GM18499 (cell line): ENCODE results near the gene WDCP.
"Not testable (repeated sequence)": the region's sequence is repeated elsewhere in the genome, so short reads cannot be mapped to it uniquely, and the experiment has no call there.

Experiments used
- ATAC-seq: cut with Tn5 transposase; IDR thresholded peaks from one replicate; pipeline ENCODE4 v1.9.1; 2021; ENCODE audit warnings: moderate number of reproducible peaks; ENCODE audit not compliant: insufficient read depth, unreplicated experiment

Gene WDCP

DNA sequence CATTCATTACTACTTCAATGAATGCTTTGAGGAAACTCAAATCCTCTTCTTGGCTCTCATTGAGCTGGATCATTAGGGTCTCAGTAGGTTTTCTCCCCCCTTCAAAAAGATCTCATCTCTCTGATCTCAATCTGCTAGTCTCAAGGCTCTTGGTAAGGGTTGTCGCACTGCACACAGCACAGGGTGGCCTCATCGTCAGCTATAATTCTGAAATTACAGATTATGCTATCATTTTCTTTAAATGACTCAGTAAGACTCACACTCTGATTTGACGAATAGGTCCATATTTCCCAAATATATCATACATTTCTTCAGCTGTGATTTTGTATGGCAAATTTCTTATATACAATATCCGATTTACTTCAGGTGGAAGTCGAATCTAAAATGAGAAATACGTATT is 26.6 kb upstream of the WDCP start:
- no peak for ATAC-seq

DNA sequence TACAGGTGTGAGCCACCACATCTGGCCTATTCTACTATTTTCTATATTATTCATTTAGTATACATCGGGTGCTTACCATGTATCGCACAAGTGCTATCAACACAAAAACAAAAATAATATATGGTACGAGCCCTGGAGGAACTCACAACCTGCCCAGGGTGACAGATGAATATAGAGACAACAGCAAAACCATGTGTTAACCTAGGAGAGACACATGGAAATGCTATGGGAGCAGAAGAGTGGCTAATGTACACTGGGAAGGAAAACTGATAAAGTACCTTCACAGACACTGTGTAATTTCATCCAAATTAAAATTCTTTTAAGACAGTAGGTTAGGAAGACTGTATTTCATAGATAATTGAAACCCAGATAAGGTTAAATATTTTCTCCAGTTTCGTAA is 25.1 kb upstream of the WDCP start:
- ATAC-seq, result no peak

DNA sequence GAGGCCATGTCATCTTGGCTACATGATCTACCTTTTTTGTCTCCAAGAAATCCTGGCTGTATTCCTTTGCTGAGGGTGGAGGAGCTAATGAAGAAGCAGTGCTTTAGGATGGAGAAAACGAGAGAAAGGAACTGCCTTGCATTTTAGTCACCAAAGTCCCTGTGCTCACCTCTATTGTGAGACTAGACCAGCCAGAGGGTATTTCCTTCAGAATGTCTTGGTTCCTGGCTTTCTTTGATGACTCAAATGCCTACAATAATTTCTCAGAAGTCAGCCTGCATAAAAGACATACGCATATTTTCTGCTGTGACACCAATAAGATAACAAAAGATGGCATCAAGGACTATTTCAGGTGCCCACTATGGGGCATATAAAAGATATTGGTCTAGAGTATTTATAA is 18.1 kb upstream of the WDCP start:
- no peak for ATAC-seq

DNA sequence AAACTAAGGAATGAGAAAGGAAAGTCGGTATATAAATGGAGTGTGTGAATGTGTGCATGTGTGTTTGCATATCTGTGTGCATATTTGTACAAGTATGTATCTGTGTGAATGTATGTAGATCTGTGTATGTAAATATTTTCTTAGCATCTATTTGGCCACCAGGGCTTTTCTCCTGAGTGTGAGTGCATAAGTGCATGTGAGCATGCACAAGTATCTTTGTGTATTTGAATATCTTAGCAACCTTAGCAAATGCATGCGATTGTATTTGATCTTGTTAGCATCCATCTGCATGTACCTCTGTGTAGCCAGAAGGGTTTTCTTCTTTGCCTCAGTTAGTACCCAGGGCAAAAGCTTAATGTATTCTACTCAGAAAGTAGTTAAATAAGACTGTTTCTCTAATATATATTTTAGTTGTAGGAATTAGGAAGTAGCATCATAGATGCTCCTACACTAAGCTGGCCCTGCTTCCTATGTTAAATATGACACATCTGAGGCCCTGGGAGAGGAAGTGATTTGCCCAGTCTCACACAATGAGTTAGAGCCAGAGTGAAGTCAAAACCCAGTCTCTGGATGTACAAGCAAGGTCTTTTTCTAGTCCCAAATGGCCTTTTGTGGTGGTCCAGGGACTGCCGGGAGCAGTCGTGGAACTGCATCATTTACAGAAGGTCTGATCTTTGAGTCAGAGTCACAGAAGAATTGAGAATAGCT is 11.5 kb upstream of the WDCP start:
- ATAC-seq, result no peak

DNA sequence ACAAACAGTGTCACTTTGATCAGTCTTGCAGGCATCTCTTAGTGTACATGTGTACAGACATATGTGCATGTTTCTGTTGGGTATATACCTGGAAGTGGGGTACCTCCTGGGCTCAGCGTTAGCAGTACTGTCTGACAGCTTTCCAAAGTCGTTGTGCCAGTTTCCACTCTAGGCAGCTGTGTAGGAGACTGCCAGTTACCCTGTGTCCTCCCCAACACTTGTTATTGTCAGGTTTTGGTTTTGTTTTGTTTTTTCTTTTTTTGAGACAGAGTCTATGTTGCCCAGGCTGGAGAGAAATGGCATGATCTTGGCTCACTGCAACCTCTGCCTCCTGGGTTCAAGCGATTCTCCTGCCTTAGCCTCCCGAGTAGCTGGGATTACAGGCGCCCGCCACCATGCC is 8.6 kb upstream of the WDCP start:
- ATAC-seq, result no peak

DNA sequence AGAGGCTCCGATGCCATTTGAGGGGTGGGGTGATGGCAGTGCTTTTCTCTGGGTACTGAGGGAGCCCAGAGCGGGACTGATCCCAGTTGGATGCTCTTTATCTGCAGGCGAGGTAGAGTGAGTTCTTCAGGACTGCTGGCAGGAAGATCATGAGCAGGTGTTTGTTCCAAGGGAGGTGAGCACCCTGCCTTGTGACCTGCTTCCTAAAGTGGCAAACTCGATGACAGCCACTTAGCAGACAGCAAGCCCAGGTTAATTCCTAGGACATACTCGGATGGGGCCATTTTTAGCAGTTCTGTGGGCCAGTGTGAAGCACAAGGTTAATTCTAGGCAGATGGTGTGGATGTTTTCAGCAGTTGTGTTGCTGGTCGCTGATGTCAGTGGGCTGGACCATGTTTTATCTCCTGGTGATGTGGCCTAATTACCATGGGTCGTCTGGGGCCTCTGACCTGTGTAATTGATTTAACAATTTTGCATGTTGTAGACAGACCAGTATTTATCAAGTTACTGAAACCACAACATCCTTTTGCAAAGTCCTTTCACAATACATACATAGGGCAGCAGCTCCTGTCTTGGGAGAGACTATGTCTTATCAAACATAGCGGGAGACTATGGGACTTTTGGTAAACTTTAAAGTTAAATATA is 7.3 kb upstream of the WDCP start:
- ATAC-seq, result no peak

DNA sequence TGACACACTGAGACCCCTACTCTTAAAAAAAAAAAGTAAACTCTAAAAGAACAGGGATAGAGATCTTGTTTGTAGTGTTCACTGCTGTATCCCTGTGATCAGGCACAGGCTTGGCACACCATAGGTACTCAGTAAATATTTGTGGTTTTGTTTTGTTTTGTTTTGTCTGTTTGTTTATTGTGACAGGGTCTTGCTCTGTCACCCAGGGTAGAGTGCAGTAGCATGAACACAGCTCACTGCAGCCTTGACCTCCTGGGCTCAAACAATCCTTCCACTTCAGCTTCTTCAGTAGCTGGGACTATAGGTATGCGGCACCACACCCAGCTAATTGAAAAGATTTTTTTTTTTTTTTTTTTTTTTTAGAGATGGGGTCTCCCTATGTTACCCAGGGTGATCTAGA is 5.8 kb upstream of the WDCP start:
- ATAC-seq, result no peak

DNA sequence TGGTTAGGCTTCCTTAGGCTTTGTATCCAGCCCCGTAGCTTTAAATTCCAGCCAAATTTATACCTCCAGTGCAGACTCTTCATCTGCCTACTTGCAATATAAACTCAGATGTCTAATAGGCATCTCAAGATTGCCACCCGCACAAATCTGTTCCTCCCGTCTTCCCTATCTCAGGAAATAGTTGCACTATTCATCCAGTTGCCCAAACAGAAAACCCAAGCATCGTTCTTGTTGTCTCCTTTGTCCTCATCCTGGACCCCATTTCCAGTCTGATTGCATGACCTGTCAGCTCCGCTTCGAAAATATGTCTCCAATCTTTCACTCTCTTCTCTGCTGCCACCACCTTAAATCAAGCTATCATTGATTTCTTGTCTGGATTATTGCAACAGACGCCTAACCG is 4.6 kb upstream of the WDCP start:
- no peak for ATAC-seq

DNA sequence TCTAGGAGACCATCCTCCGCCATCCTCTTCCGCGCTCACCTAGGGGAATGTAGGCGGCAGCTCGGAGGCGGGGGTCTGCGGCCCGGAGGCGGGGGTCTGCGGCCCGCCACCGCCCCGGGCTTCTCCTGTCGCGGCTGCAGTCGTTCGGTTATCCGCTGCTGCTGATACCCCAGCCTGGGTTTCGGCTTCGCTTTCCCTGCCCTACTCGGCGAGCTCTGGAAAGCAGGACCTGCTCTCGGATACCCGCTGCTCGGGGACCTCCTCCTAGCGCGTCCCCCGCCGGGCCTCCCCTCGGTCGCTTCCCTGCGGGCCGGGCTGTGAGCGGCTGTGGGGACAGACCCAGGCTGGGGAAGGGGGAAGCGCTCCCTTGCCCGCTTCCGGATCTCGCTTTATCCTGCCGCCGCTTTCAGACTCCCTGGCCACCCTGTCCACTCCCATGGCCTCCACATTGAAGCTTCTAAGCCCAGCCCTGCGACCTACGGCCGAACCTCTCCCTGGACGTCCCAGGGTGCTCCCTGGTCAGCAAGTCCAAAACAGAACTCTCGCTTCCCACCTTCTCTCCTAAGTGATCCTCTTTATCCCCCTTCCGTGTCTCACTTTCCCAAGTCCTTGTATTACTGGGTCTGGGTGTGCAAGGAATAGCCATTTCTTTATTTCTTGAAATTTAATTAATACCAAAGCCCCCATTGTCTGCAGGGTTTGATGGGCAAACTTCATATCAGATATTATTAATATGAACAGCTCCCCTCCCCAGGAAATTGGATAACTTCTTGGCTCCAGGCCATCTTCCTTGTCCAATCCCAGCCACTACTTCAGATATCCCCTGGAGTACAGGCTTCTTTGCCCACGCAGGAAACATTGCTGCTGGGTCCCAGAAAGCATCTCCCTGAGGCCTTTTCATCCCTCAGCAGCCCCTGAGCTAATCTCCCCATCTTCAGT is 3.1 kb upstream of the WDCP start:
- no peak for ATAC-seq

DNA sequence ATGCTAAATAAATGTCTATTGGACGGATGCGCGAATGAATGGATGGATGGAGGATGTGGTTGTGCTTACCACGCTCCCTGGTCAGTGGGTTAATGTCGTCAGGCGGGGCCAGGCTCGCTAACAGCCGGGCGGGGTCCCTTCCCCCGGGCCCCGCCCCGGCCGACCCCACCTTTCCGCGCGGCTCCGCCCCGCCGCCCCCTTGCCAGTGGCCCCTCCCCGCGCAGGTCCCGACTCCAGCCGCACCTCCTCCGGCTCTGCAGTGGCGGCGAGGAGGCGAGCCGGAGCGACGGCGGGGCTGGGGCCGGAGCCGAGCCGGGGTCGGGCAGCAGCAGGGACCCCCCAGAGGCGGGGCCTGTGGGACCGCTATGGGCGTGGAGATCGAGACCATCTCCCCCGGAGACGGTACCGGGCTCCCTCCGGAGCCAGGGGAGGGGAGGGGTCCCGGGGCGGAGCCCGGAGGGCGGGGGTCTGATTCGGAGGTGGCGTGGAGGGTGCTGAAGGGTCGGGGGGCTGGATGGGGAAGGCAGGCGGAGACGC is 2.4 kb upstream of the WDCP start, which contains the start of gene FKBP1B:
Gene FKBP1B (plus strand): TSS at position 257 of the 537 bp plus-strand sequence. CDS start 109 bp downstream, at position 366.
- no peak for ATAC-seq

DNA sequence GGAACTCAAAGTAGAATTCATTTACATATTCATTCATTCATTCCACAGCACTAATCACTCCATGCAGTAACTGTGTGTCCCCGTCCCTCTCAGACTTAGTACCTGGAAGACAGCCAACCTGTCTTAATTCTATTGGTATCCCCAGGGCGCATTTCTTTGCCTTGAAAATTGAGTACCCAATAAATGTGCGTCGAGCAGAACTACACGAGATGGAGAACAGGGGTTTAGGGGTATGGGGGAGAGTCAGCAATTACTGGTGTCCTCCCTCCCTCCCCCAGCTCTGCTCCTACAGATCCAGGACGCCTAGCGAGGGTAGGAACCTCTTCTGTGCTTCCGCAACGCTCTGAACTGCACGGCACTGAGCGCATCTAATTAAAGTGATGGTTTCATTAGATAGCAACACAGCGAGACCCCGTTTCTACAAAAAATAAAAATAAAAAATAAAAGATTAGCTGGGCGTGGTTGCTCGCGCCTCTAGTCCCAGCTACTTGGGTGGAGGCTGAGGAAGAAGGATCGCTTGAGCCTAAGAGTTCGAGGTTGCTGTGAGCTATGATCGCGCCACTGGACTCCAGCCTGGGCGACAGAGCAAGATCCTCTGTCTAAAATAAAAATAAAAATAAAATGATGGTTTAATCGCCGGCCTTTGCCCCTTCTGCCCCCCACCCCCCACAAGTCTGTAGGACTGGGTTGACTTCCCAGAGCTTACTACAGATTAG is 1.7 kb upstream of the WDCP start:
- ATAC-seq, result no peak

DNA sequence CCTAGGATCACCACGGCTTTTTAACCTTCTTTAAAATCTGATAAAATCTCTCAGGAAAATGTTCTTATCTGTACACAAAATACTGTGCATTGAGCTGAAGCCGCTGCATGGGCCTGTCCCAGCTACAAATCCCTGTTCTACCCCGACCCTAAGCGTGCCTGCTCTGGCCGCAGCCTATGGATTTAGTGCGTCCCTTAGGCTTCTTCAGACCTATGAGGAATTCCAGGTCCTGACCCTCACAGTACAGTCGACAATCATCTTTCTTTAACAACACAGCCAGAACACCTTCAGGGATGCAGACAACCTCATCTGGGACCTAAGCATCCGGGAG is 477 bp upstream of the WDCP start:
- no peak for ATAC-seq

DNA sequence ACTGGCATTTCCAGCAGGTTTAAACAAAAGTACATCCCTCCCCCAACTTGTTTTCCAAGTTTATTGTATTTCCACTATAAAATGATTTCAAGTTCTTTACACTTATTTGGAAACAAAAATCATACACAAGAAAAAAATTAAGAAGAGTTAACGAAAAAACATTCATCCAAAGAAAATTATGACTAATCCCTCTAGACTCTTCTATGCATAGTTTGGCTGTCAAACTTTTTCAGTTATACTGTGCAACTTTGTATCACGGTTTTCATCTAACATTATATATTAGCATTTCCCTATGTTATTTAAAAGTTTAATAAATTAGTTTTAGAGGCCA is 627 bp downstream of the WDCP start:
- ATAC-seq, result no peak

DNA sequence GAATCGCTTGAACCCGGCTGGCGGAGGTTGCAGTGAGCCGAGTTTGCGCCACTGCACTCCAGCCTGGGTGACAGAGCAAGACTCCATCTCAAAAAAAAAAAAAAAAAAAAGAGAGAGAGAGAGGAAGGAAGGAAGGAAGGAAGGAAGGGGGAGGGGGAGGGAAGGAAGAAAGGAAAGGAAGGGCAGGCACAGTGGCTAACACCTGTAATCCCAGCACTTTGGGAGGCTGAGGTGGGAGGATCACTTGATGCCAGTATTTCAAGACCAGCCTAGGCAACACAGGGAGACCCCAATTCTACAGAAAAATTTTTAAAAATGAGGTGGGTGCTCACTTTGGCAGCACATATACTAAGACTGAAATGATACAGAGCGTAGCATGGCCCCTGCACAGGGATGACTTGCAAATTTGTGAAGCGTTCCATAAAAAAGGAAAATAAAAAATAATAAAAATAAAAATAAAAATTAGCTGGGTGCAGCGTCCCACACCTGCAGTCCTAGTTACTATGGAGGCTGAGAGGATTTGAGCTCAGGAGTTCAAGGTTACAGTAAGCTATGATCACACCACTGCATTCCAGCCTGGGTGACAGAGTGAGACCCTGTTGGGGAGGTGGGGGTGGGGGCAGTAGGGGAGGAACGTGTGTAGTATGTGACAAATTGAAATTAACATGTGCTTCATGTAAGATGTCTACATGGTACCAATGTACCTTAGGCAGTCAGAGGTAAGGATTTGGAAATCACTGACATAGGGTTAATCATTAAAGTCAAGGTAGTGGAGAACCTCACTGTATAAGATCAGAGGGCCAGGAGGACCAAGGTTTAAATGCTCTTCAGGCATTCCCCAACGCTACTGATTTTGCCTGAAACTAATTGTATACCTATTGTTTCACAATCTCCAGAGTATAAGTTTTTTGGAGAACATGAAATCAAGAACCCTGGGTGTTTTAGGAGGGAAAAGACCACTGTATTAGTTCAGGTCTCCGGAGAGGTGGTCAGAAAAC is 1.4 kb downstream of the WDCP start:
- ATAC-seq, result no peak

DNA sequence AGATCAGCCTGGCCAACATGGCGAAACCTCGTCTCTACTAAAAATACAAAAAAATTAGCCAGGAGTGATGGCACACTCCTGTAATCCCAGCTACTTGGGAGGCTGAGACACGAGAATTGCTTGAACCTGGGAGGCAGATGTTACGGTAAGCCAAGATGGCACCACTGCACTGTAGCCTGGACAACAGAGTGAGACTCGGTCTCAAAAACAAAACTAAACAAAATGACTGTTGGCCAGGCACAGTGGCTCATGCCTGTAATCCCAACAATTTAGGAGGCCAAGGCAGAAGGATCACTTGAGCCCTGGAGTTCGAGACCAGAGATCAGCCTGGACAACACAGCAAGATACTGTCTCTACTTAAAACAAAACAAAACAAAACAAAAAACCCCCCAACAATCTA is 4.1 kb downstream of the WDCP start:
- not testable (repeated sequence) for ATAC-seq

DNA sequence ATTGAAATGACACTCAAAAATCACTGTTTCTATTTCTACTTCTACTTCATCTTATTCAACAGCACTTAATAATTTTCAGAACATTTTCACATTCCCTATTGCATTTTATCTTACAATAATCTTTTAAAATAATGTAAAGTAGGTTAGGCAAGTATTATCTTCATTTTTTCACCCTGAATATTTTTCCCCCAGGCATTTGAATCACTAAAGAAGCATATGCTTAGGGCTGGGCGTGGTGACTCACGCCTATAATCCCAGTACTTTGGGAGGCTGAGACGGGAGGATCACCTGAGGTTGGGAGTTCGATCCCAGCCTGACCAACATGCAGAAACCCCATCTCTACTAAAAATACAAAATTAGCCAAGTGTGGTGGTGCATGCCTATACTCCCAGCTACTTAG is 6.7 kb downstream of the WDCP start:
- no peak for ATAC-seq

DNA sequence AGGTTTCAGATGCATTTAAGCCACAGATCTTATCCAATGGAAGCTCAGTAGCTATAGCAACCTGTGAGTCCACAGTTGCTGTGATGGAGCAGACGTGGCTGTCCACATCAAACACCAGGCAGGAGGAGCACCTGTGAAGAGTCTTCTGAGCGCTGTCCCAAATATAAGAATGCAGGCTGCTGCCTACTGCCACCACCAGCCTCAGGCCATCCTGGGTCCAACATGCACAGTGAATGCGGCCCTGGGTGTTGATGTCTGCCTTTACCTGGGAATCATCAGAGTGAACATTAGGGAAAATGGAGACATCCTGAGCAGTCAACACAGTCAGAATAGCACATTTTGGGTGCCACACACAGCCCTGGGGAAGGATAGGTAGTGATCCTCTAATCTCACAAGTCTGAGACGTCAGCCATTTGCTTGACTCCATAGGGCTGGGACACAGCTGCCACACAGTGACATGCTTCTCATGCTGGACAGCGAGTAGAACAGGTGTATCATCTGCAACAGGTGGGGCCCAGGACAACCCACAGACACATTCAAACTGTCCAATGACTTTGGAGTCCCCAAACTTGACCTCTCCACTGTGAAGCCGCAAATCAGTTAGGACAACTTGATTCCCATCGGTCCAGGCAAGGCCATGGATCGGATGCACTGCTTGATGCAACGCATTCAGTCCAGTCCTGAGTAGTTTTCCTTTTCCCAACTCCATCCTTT is 8.2 kb downstream of the WDCP start:
- no peak for ATAC-seq

DNA sequence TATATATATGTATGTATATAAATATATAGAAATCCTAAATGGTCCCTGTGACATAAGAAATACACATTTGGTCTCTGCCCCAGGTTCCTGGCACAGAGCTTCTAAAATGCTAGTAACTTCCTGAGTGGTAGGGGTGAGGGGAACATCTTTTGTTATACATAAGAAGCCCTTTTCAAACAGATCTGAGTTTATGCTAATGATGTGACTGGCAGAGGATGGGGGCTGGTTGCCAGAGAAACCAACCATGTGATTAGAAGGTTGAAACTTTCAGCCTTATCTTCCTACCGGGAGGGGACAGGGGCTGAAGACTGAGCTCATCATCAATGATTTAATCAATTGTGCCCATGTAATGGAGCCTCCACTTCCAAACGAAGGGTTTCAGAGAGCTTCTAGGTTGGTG is 21.0 kb downstream of the WDCP start:
- no peak for ATAC-seq
